Measurements from ENCODE around the gene CLPTM1L. TPM values are rescaled to one million over a fixed set of nuclear protein-coding genes. Genes with fewer than 3 reads are reported as not detected.
A peak's percentile ranks its signal among the peaks of the same experiment; 100 is the strongest.

CLPTM1L gene
- total and polyA plus RNA-seq, 9 of the 15 experiments (the other 6 are each of a cell fraction or from before 2014, with no cell fraction given) = 3.5 to 217 (median 177) TPM

DNA sequence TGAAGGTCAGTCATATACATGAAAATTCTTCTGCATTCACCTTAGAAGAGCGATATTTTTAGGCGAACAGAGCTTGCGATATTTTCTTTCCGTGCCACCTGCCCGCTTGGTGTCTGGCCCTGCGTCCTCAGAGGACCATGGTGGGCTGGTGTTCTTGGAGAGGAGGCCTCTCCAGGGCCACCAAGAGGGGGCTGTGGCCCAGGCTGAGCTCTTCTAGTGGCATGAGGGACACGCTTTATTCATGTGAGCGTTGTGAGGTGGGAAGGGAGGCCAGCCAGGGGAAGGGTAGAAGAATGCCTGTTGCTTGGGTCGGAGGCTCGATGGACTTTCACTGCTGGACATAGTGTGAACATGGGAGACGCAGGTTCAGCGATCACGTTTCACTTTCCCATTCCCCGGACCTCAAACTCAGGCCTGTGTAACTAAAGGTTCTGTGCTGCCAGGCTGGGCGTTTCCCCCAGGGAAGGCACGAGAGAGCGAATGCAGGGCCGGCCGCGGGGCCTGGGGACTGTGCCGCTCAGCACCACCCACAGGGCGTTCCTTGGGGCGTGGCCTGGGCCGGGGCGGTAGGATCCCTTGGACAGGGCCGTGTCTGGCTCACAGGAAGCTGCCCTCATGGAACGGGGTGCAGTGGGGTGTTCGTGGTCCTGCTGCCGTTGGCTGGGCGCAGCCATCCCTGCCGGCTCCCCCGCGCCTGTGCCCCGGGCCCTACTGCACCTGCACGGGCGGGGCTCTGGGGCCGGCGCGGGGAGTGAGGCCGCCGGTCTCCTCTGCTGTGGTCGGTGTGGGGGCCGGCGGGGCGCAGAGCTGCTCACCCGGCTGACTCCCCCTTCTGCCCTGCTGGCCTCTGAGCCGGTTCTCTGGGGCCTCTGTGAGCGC, 40.7 kb upstream of the CLPTM1L start (continued):
- TF ChIP-seq YY1 (IDR thresholded peaks at IDR 0.05; ENCODE audit: borderline replicate concordance in 1 of 3, control insufficient read depth in 1 of 3, extremely low read depth in 1 of 3, insufficient read depth in 3 of 3, insufficient read length in 1 of 3, insufficient replicate concordance in 2 of 3, low read depth in 1 of 3, low read length in 2 of 3) (no peak), RBFOX2 (IDR thresholded peaks at IDR 0.05; ENCODE audit: low read depth, low read length) (peak; percentile 46), NFIC (IDR thresholded peaks at IDR 0.05) (no peak), KLF16 (IDR thresholded peaks at IDR 0.05) (no peak), ZNF780A (CRISPR knock-in tag; IDR thresholded peaks at IDR 0.05) (no peak), PML (IDR thresholded peaks at IDR 0.05; ENCODE audit: low read length) (no peak), POLR2G (IDR thresholded peaks at IDR 0.05; ENCODE audit: low read depth, low read length) (peak; percentile 55; the same call in 1 of the 2 replicates), TCF7L2 (IDR thresholded peaks at IDR 0.05; ENCODE audit: low read depth, low read length) (no peak), BCL6 (CRISPR knock-in tag; IDR thresholded peaks at IDR 0.05) (no peak), MYBL2 (IDR thresholded peaks at IDR 0.05; ENCODE audit: low read depth) (no peak), MYBL2 (CRISPR knock-in tag; IDR thresholded peaks at IDR 0.05; ENCODE audit: borderline replicate concordance) (no peak), GABPA (tag; conservative IDR thresholded peaks at IDR 0.05; ENCODE audit: low read depth) (peak; percentile 34; the same call in 1 of the 2 replicates), ZNF274 (IDR thresholded peaks at IDR 0.05; ENCODE audit: borderline replicate concordance, low read depth, low read length) (no peak), PHF20 (IDR thresholded peaks at IDR 0.05; ENCODE audit: partially characterized antibody) (no peak)
- TF ChIP-seq, protein P1, sequence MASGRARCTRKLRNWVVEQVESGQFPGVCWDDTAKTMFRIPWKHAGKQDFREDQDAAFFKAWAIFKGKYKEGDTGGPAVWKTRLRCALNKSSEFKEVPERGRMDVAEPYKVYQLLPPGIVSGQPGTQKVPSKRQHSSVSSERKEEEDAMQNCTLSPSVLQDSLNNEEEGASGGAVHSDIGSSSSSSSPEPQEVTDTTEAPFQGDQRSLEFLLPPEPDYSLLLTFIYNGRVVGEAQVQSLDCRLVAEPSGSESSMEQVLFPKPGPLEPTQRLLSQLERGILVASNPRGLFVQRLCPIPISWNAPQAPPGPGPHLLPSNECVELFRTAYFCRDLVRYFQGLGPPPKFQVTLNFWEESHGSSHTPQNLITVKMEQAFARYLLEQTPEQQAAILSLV (tag; IDR thresholded peaks at IDR 0.05) = no peak
- TF ChIP-seq, protein P2, sequence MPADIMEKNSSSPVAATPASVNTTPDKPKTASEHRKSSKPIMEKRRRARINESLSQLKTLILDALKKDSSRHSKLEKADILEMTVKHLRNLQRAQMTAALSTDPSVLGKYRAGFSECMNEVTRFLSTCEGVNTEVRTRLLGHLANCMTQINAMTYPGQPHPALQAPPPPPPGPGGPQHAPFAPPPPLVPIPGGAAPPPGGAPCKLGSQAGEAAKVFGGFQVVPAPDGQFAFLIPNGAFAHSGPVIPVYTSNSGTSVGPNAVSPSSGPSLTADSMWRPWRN (IDR thresholded peaks at IDR 0.05; ENCODE audit: low read depth) = no peak
- TF ChIP-seq, protein P3, sequence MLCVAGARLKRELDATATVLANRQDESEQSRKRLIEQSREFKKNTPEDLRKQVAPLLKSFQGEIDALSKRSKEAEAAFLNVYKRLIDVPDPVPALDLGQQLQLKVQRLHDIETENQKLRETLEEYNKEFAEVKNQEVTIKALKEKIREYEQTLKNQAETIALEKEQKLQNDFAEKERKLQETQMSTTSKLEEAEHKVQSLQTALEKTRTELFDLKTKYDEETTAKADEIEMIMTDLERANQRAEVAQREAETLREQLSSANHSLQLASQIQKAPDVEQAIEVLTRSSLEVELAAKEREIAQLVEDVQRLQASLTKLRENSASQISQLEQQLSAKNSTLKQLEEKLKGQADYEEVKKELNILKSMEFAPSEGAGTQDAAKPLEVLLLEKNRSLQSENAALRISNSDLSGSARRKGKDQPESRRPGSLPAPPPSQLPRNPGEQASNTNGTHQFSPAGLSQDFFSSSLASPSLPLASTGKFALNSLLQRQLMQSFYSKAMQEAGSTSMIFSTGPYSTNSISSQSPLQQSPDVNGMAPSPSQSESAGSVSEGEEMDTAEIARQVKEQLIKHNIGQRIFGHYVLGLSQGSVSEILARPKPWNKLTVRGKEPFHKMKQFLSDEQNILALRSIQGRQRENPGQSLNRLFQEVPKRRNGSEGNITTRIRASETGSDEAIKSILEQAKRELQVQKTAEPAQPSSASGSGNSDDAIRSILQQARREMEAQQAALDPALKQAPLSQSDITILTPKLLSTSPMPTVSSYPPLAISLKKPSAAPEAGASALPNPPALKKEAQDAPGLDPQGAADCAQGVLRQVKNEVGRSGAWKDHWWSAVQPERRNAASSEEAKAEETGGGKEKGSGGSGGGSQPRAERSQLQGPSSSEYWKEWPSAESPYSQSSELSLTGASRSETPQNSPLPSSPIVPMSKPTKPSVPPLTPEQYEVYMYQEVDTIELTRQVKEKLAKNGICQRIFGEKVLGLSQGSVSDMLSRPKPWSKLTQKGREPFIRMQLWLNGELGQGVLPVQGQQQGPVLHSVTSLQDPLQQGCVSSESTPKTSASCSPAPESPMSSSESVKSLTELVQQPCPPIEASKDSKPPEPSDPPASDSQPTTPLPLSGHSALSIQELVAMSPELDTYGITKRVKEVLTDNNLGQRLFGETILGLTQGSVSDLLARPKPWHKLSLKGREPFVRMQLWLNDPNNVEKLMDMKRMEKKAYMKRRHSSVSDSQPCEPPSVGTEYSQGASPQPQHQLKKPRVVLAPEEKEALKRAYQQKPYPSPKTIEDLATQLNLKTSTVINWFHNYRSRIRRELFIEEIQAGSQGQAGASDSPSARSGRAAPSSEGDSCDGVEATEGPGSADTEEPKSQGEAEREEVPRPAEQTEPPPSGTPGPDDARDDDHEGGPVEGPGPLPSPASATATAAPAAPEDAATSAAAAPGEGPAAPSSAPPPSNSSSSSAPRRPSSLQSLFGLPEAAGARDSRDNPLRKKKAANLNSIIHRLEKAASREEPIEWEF (CRISPR knock-in tag; IDR thresholded peaks at IDR 0.05) = no peak
- TF ChIP-seq, protein P4, sequence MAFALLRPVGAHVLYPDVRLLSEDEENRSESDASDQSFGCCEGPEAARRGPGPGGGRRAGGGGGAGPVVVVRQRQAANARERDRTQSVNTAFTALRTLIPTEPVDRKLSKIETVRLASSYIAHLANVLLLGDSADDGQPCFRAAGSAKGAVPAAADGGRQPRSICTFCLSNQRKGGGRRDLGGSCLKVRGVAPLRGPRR (CRISPR knock-in tag; IDR thresholded peaks at IDR 0.05) = no peak
- TF ChIP-seq, protein P5, sequence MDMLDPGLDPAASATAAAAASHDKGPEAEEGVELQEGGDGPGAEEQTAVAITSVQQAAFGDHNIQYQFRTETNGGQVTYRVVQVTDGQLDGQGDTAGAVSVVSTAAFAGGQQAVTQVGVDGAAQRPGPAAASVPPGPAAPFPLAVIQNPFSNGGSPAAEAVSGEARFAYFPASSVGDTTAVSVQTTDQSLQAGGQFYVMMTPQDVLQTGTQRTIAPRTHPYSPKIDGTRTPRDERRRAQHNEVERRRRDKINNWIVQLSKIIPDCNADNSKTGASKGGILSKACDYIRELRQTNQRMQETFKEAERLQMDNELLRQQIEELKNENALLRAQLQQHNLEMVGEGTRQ (CRISPR knock-in tag; IDR thresholded peaks at IDR 0.05) = 0 out of 2 replicates have a peak, but pooled peaks have one; percentile 3

Measured in K562 (cell line).